Measurements from ENCODE around the gene TRIM73.
"Not testable (repeated sequence)": the region's sequence is repeated elsewhere in the genome, so short reads cannot be mapped to it uniquely, and the experiment has no call there.

The TRIM73 gene

DNA sequence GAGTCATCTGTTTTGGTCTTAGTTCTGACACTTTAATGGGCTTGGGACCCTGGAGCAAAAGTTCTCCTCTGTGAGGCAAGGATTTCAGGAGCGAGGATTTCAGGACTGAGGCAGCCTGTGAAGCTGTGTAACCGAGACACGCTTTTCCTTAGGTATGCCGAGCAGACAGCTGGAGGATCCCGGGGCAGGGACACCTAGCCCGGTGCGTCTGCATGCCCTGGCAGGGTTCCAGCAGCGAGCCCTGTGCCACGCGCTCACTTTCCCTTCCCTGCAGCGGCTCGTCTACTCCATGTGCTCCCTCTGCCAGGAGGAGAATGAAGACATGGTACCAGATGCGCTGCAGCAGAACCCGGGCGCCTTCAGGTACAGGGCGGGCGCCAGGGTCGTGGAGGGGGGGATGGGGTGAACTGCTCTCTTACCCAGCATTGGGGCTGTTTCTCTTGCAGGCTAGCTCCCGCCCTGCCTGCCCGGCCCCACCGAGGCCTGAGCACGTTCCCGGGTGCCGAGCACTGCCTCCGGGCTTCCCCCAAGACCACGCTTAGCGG, 20.5 kb downstream of the TRIM73 start:
- not testable (repeated sequence) for DNase-seq

DNA sequence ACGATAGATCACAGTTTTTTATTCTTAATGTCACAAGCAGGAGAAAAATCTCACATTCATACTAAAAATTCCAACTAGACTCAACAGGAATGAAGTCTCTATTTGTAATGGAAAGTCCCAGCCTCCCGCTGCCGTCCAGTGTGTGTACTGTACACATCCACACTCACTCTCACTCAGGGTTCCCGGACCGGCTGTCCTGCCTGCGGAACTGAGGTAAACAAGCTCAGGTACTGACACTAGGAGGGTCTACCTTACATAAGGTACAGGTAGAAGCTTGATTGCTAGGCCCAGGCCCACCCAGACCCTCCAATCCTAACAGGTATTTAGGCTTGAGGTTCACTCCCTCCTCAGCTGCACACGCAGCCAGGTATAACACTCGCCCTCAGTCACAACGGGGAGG, 21.4 kb downstream of the TRIM73 start:
- DNase-seq, result not testable (repeated sequence)

DNA sequence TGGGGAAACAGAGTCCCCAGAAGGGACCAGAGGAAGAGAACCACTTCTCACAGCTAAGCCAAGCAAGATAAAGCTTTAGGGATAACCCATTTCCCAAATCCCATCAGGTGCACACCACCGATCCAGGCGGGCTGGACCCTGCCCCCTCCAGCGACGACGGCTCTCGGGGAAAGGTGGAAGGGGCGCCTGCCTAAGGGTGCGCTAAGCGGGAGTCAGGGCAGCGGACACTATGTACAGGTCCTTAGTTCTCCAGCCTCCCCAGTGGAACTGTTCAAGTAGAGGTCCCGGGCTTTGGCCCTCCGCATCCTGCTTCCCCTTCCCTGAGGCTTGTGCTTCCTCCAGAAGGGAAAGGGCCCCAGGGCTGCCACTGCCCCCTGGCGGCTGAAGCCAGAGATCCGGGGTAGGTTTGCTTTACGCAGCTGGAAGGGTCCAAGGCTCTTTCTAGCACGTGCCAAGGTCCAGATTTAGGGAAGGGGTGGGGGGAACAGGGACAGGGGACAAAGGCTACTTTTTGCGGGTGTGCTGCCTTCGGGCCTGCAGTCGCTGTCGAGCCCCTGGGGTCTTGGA, 22.9 kb downstream of the TRIM73 start:
- DNase-seq, result not testable (repeated sequence)

DNA sequence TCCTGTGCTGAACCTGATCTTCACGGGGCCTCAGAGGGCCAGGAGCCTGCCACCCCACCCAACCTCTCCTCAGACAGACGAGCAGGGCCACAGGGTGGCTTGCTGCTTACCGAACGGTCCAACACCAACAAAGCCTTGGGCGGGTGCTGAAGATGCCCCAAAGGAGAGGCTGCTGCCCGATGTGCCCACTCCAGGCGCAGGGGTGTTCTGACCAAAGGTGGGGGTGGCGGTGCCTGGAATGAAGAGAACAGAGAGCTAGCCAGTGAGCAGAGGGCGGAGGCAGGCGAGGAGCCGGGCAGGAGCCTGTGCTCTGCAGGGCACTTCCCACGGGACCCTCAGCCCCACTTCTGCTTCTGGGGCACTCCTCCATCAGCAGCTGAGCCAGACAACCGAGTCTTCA, 23.8 kb downstream of the TRIM73 start:
- DNase-seq, result not testable (repeated sequence)

DNA sequence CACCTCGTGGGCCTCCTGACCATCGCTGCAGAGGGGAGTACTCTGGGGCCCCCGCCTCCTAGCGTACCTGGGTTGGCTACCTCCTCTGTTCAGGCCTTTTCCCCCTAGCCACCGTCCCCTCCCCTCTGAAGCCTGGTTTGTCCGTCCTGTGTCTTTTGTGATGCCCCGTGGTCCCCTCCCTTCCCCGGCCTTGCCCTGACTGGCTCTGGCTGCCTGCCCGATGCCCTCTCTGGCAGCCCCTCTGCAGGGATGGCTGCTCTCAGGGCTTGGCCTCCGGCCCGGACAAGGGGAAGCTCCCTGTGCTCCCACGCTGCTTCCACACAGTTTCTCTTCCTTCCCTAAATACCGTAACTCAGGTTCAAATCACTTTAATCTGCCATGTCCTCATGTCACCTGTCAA, 24.3 kb downstream of the TRIM73 start:
- DNase-seq, result not testable (repeated sequence)

DNA sequence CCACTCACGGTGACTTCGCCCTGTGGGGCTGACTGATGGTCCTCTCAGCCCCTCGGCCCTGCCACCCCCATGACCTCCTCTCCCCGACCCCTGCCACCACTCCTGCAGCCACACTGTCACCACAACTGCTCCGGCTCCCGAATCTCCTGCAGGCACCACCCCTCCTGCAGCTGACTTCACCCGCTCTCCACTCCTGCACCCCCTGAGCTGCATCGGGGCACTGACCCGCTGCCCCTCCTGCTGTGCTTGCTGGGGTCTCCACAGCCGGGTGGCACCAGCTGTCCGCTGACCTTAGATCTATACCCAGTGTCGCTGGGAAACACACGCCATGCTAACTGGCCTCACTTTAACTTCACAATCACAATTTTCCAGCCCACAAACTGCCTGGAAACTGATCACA, 24.7 kb downstream of the TRIM73 start:
- not testable (repeated sequence) for DNase-seq

DNA sequence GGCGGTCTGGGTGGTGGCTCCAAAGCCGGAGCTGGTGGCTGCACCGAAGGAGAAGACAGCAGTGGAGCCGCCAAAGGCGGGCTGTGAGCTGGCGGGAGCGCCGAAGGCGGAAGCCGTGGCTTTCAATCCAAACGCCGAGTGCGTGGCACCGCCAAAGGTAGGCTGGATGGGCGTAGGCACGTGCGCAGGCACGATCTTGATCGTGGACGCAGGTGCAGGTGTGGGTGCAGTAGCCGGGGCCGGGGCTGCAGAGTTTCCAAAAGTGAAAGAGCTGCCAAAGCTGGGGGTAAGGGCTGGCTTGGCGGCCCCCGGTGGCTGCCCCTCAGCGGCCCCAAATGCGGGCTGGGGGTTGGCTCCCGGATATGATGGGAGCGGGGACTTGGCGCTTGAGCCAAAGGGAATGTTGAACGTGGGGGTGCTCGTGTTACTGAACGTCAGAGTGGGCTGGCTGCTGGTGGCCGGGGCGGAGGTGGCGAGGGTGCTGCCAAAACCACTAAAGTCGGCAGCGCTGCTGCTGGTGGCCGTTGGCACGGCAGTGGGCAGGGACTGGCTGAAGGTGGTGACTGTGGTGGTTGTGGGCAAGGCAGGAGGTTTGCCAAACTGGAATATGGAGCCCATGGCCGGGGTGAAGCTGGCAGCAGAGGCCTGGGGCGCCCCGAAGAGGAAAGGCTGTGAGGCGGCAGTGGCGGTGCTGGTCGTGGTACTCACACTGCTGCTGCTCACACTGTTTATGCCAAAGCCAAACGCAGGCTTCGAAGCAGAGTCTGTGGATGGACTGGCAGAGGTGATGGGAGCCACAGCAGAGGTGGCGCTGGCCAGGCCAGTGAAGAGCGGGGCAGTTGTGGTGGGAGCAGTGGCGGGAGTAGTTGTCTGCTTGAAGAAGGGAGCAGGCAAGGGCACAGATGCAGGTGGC, 26.6 kb downstream of the TRIM73 start:
- not testable (repeated sequence) for DNase-seq

DNA sequence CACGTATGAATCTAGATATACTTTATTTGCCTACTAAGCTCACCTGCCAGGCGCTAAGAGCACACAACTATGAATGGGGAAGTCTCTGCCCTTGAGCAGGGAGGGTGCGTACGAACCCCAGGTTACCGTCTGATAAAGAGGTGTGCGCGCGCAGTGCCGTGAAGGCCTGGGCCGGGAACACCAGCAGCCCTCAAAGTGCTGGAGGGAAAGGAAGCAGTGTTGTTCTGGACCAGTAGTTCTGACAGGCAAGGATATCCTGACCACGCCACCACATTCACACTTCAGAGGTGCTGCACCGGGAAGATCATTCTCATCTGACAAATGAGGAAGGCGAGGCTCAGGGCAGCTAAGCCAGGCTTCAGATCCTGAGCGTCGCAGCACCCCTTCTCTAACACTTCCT, 28.1 kb downstream of the TRIM73 start:
- not testable (repeated sequence) for DNase-seq

DNA sequence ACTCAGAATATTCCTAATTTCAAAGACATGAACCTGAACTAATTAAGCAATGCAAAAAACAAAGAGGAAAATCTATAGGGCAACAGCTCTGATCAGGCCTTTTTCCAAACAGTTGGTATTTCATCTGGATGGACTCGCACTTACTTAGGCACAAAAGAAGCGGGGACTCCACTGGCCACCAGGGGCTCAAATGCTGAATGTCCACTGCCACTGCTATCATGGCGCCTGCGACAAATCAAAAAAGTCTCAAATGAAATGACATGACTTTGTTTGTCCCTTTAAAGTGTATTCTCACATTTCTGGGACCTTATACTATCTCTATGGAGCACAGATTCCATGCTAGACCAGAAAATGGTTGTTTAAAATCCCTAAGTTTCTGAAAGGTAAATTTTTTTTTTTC, 43.6 kb downstream of the TRIM73 start:
- DNase-seq, result not testable (repeated sequence)

DNA sequence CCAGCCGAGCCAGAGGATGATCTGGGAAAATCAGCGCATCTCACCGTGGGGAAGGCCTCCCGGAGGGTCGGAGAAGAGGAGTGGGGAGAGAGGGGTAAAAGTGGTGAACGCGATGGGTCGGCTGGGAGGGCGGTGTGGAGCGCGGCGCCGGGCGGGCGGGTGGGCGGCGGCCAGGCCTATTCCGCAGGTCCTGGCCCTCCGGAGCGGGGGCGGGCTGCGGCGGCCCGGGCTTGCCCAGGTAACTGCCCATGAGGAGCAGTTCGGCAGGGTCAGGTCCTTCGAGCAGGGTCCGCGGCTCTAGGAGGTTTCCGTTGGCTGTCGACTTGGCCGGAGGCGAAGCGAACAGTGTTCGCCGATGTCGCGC, 46.7 kb downstream of the TRIM73 start:
- not testable (repeated sequence) for DNase-seq

DNA sequence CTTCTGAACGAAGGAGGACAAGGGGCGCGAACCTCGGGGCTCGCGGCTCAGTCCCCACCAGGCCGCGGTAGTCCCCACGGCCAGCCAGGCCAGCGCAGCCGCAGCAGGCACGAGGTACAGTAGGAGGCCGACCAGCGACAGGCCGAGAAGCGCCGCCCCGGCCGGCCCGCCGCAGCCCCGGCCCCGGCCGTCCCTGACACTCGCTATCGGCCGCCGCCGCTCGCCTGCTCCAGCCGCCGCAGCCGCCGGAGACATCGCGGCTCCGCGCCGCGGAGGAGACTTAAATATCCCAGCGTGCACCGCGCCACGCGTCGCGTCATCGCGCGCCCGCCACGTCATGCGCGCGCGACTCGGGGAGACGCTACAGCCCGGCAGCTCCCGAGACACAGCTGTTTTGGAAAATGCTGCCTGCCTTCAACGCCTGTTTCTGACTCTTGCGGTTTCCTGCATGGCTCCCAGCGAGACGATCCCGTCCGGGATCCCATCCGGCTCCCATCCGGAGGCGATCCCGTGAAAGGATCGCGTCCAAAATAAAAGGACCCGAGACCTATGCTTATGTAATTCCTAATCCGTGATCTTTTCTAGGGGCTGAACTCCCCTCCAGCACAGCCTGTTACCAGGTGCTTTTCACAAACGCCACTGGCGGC, 47.2 kb downstream of the TRIM73 start:
- DNase-seq, result not testable (repeated sequence)

DNA sequence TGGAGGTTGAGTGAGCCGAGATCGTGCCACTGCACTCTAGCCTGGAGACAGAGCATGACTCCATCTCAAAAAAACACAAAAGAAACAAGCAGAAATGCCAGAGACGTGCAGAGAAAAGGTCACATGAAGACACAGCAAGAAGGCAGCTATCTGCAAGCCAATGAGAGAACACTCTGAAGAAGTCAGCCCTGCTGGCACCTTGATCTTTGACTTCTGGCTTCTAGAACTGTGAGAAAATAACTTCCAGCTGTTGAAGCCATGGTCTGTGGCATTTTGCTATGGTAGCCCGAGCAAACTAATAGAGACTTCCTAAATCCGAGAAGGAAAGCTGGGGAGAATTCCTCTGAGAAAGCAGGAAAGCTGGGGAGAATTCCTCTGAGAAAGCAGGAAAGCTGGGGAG, 54.5 kb downstream of the TRIM73 start:
- DNase-seq, result not testable (repeated sequence)

DNA sequence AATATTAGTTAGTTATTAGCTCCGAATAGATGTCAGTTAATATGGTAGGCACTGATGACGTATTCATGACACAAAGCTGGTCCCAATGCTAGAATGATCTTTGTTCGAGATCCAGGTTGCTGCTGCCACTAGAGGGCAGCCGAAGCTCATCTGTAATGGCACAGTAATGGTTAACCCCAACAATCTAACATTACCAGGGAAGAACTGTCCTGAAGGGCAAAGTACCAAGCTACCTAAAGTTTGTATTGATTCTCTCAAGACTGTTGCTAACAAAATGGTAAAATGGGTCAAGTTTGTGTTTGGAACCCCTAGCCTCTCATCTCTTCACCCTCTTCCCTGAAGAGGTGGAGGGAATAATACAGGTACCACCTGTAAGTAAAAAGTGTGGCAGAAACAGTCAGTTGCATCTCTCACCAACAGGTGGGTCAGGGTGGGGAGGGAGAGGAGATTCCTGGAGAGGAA, 57.1 kb downstream of the TRIM73 start:
- not testable (repeated sequence) for DNase-seq

All from activated CD4-positive, CD25-positive, alpha-beta regulatory T cell (primary cell).